Mesothelial cell of epicardium (in vitro differentiated cells): ENCODE results near the gene CHI3L2. TPM values are rescaled to one million over a fixed set of nuclear protein-coding genes. Genes with fewer than 3 reads are reported as not detected.
A peak's percentile ranks its signal among the peaks of the same experiment; 100 is the strongest.

Experiments
- DNase-seq, 2 experiments: peaks; one replicate each; pipeline ENCODE4 v3.0.0; 2021; ENCODE audit warnings: low spot score in 2 of 2; ENCODE audit not compliant: unreplicated experiment in 2 of 2
- H3K27ac Mint-ChIP-seq: 2 replicates; pipeline ENCODE4 v1.8.0; 2021; ENCODE audit warnings: mixed read lengths
- H3K27me3 Mint-ChIP-seq: 2 replicates; pipeline ENCODE4 v1.8.0; 2021; ENCODE audit warnings: low read depth, mixed read lengths
- H3K36me3 Mint-ChIP-seq: 2 replicates; pipeline ENCODE4 v1.8.0; 2021; ENCODE audit warnings: mixed read lengths
- H3K4me1 Mint-ChIP-seq: 2 replicates; pipeline ENCODE4 v1.8.0; 2021; ENCODE audit warnings: mixed read lengths
- H3K4me3 Mint-ChIP-seq: 2 replicates; pipeline ENCODE4 v1.8.0; 2021; ENCODE audit warnings: mild to moderate bottlenecking, moderate library complexity, mixed read lengths
- H3K9me3 Mint-ChIP-seq: 2 replicates; pipeline ENCODE4 v1.8.0; 2021; ENCODE audit warnings: mixed read lengths
- total RNA-seq: library from RNA; stranded (reverse); gene quantifications from 3 replicates; pipeline ENCODE4 v1.2.1, GENCODE V29; 2021
- TF ChIP-seq, protein P1 (sequence below): fragments of 200-600 bp; sonication (generic); IDR thresholded peaks from one replicate; pipeline ENCODE4 v1.5.0; 2021; ENCODE audit warnings: antibody characterized with exemption; ENCODE audit not compliant: unreplicated experiment

Gene CHI3L2
- total RNA-seq, 1 donor from 2014 or later, result not detected

DNA sequence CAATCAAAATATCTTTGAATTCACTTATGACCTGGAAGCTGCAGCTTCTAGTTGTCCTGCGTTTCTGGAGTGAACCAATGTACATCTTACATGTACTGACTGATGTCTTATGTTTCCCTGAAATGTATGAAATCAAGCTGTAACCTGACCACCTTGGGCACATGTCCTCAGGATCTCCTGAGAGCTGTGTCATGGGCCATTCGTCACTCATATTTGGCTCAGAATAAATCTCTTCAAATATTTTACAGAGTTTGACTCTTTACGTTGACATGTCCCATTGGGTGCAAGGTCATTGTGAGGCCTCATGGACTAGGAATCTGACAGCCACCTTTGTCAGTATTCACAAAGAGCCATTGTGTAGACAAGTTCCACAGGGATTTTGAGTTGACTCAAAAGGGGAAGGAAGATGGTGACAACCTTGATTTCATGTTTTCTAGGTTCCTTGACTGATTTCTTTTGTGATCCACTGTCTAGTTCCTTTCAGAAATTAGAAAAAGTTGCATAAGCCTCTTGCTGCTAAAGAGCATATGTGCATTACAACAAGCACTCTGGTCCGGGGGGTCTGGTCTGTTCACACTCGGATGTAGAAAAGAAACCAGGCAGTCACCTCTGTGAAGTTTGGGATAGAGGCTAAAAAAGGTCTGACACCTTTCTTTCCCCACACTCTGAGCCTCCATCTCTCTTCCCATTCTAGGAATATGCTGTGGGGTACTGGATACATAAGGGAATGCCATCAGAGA lies 10.7 kb downstream of the CHI3L2 start:
- peaks cover 26% of the 10 kb centered on the region for H3K4me1 Mint-ChIP-seq
- H3K9me3 Mint-ChIP-seq, result no peaks in the 10 kb centered on the region
- H3K27me3 Mint-ChIP-seq, result no peaks in the 10 kb centered on the region
- TF ChIP-seq, protein P1, sequence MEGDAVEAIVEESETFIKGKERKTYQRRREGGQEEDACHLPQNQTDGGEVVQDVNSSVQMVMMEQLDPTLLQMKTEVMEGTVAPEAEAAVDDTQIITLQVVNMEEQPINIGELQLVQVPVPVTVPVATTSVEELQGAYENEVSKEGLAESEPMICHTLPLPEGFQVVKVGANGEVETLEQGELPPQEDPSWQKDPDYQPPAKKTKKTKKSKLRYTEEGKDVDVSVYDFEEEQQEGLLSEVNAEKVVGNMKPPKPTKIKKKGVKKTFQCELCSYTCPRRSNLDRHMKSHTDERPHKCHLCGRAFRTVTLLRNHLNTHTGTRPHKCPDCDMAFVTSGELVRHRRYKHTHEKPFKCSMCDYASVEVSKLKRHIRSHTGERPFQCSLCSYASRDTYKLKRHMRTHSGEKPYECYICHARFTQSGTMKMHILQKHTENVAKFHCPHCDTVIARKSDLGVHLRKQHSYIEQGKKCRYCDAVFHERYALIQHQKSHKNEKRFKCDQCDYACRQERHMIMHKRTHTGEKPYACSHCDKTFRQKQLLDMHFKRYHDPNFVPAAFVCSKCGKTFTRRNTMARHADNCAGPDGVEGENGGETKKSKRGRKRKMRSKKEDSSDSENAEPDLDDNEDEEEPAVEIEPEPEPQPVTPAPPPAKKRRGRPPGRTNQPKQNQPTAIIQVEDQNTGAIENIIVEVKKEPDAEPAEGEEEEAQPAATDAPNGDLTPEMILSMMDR, result no peak
- peak overlapping the region; percentile 7 for H3K27ac Mint-ChIP-seq
- no peak for DNase-seq
- H3K36me3 Mint-ChIP-seq, result no peaks in the 10 kb centered on the region
- no peak overlapping the region for H3K4me3 Mint-ChIP-seq

DNA sequence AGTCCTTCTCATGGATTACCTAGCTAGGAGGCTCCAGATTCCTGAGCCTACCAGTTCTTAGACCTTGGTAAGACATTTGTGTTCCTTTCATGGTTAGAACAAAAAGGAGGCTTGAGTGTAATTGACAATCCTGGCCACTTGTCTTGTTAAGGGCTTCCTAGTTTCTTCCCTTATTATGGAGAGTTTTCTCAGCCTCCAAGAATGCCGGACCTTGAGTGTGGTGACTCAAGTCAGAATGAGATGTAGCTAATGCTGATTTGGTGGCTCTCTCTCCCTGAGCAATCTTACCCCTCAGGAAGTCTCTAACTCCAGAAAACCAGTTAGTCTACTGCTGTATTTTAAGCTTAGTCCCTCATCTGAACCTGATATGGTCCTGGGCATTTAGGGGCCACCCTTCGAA lies 14.3 kb downstream of the CHI3L2 start:
- Mint-ChIP-seq H3K27me3 (no peaks in the 10 kb centered on the region), H3K9me3 (no peaks in the 10 kb centered on the region), H3K27ac (no peak overlapping the region), H3K4me3 (no peak overlapping the region), H3K4me1 (peaks cover 13% of the 10 kb centered on the region), H3K36me3 (no peaks in the 10 kb centered on the region)
- no peak for DNase-seq
- TF ChIP-seq, protein P1, result no peak

DNA sequence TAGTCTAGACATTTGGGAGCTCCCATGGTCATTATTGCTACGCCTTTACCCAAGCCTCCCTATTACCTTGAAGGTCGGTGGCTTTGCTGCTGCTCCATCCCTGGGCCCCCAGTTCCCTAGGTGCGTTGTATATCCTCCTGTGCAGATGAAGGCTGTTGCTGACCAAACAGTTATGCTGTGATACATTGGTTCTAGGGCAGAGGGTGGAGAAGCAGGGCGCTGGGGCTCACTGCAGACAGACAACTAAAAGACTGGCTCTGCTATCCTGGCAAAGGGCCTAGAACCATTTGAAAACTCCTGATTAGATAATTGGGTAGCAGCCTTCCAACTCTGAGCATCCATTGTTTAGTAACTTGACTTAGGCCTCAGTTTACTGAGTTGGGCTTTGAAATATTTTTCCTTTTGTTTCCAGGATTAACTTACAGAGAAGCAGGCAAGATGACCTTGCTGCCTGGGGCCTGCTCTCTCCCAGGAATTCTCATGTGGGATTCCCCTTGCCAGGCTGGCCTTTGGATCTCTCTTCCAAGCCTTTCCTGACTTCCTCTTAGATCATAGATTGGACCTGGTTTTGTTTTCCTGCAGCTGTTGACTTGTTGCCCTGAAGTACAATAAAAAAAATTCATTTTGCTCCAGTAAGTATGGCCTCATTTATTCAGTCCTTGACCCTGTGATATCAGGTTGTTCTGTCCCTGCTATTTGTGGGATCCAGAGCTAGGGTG lies 15.5 kb downstream of the CHI3L2 start:
- H3K4me3 Mint-ChIP-seq, result no peak overlapping the region
- H3K9me3 Mint-ChIP-seq, result no peaks in the 10 kb centered on the region
- H3K27ac Mint-ChIP-seq, result no peak overlapping the region
- DNase-seq, result no peak
- TF ChIP-seq, protein P1, result no peak
- H3K36me3 Mint-ChIP-seq, result no peaks in the 10 kb centered on the region
- no peaks in the 10 kb centered on the region for H3K27me3 Mint-ChIP-seq
- peaks cover 1% of the 10 kb centered on the region for H3K4me1 Mint-ChIP-seq

DNA sequence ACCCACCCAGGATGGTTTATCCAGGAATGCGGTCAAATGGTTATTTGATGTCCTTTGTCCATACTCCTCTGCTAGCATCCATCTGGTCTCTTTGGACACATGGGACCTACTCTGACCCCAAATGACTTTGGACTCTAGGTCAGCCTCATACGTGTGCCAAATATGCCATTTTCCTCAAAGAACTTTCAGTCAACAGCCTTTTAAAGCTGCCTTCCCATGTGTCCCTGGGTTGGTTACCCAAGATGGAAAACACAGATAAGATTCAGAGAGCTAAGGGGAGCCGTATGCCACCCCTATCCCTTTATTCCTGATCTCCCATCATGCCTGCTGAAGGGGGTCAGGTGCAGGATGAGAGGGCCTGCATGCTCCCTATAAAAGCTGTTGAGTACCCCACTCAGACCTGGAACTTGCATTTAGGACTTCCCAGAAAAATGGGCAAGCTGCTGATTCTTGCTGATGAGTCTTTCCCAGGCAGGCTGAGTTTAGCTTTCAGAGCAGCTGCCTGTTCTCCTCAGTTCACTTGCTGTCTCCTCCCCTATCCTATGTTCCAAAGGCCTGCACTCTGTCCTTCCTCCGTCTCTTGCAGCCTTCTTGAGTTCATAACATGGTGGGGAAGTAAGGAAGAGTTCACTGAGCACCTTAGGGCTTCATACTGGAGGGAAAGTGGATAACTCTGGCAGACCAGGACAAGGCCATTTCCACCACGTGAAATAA lies 19.8 kb downstream of the CHI3L2 start:
- Mint-ChIP-seq H3K4me3 (no peak overlapping the region), H3K27ac (no peak overlapping the region), H3K36me3 (no peaks in the 10 kb centered on the region), H3K4me1 (no peaks in the 10 kb centered on the region), H3K9me3 (no peaks in the 10 kb centered on the region), H3K27me3 (no peaks in the 10 kb centered on the region)
- DNase-seq, result no peak
- TF ChIP-seq, protein P1, result no peak

DNA sequence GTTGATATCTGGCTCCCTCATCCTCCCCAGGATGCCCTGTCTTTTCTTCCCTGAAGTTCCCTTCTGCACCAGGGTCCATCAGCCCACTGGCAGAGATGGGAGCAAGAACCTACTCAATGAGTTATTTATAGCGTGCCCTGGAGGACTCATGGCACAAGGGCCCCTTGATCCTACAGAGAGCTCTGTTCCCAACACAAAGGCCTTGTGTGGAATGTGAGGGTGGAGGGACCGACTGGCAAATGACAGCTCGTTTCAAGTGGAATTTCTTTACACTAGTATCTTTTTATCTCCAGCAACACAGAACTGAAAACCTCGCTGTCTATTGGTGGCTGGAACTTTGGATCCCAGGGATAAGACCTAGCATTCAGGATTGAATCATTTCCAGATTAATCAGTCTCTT lies 22.4 kb downstream of the CHI3L2 start:
- TF ChIP-seq, protein P1, result no peak
- Mint-ChIP-seq H3K27ac (no peak overlapping the region), H3K27me3 (no peaks in the 10 kb centered on the region), H3K36me3 (no peaks in the 10 kb centered on the region), H3K9me3 (no peaks in the 10 kb centered on the region), H3K4me3 (no peak overlapping the region), H3K4me1 (no peaks in the 10 kb centered on the region)
- no peak for DNase-seq
